Body of pancreas (tissue), 4 donors: Measurements from ENCODE around the gene LBX1.

Experiments used
- POLR2A ChIP-seq, 3 donors: fragments of 450-650 bp; IDR thresholded peaks; one replicate each; pipeline ENCODE4 v1.6.1; 2016; ENCODE audit warnings: antibody characterized with exemption in 3 of 3, mild to moderate bottlenecking in 2 of 3
- TF ChIP-seq, protein P1 (sequence below), 7 experiments: fragments of 450-650 bp in 4 of 7; fragments of 200-600 bp in 3 of 7; sonication (generic) in 3 of 7; IDR thresholded peaks; one replicate each; pipeline ENCODE4 v1.5.1; 2016 to 2019; ENCODE audit warnings: antibody characterized with exemption in 7 of 7

DNA sequence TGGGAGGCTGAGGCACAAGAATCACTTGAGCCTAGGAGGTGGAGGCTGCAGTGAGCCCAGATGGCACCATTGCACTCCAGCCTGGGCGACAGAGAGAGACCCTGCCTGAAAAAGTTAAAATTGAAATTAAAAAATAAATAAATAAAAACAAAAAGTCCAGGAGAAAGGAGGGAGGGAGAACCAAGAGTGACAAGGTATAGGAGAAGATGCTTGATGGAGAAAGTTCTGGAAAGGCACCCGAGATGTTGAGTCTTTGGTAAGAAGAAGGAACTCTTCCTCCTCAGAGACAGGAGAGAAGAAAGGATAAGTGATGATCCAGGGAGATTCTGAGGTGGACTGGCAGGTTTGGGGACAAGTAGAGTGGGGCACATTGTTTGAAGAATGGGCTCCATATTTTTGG, 17.4 kb upstream of the LBX1 start:
- TF ChIP-seq, protein P1, sequence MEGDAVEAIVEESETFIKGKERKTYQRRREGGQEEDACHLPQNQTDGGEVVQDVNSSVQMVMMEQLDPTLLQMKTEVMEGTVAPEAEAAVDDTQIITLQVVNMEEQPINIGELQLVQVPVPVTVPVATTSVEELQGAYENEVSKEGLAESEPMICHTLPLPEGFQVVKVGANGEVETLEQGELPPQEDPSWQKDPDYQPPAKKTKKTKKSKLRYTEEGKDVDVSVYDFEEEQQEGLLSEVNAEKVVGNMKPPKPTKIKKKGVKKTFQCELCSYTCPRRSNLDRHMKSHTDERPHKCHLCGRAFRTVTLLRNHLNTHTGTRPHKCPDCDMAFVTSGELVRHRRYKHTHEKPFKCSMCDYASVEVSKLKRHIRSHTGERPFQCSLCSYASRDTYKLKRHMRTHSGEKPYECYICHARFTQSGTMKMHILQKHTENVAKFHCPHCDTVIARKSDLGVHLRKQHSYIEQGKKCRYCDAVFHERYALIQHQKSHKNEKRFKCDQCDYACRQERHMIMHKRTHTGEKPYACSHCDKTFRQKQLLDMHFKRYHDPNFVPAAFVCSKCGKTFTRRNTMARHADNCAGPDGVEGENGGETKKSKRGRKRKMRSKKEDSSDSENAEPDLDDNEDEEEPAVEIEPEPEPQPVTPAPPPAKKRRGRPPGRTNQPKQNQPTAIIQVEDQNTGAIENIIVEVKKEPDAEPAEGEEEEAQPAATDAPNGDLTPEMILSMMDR (IDR thresholded peaks at IDR 0.05): no peak
- no peak for TF ChIP-seq POLR2A (IDR thresholded peaks at IDR 0.05)
